Measurements from ENCODE around the gene VAMP8.
"Not testable (repeated sequence)": the region's sequence is repeated elsewhere in the genome, so short reads cannot be mapped to it uniquely, and the experiment has no call there.

VAMP8 gene

GRCh38 chr2:85584354-85584856 is 7.0 kb downstream of the VAMP8 start, which contains the start of gene VAMP5:
TSS of gene VAMP5 (plus strand) at chr2:85584431. CDS start at chr2:85584491, 60 bp downstream.
- Histone ChIP-seq H3K9ac (ENCODE audit: low read length) (no peak within 1 kb of the TSS), H3K36me3 (ENCODE audit: control insufficient read depth, low read depth, low read length) (no peaks in the 10 kb centered on the region), H3K4me3 (ENCODE audit: low read length) (peak within 1 kb of the TSS; percentile 52), H3K27ac (ENCODE audit: low read length) (no peak within 1 kb of the TSS), H3K9me3 (ENCODE audit: control insufficient read depth, low read depth, low read length) (no peaks in the 10 kb centered on the region), H3K4me1 (ENCODE audit: control insufficient read depth, low read depth, low read length) (peaks cover 8% of the 10 kb centered on the region), H3K27me3 (ENCODE audit: control insufficient read depth, insufficient read depth, low read length) (peaks cover 44% of the 10 kb centered on the region)

- Histone ChIP-seq H3K27me3 (ENCODE audit: control insufficient read depth, insufficient read depth, low read length) (peaks cover 46% of the 10 kb centered on the region), H3K4me3 (ENCODE audit: low read length) (peak overlapping the region; percentile 52), H3K9me3 (ENCODE audit: control insufficient read depth, low read depth, low read length) (no peaks in the 10 kb centered on the region), H3K9ac (ENCODE audit: low read length) (no peak overlapping the region), H3K4me1 (ENCODE audit: control insufficient read depth, low read depth, low read length) (peaks cover 4% of the 10 kb centered on the region), H3K27ac (ENCODE audit: low read length) (no peak overlapping the region), H3K36me3 (ENCODE audit: control insufficient read depth, low read depth, low read length) (no peaks in the 10 kb centered on the region)
Measured at GRCh38 chr2:85584857-85585780, 7.7 kb downstream of the VAMP8 start.

- H3K4me1 ChIP-seq (ENCODE audit: control insufficient read depth, low read depth, low read length) = peaks cover 4% of the 10 kb centered on the region
- peaks cover 52% of the 10 kb centered on the region for H3K27me3 ChIP-seq (ENCODE audit: control insufficient read depth, insufficient read depth, low read length)
- no peak overlapping the region for H3K4me3 ChIP-seq (ENCODE audit: low read length)
- no peaks in the 10 kb centered on the region for H3K9me3 ChIP-seq (ENCODE audit: control insufficient read depth, low read depth, low read length)
- no peaks in the 10 kb centered on the region for H3K36me3 ChIP-seq (ENCODE audit: control insufficient read depth, low read depth, low read length)
- no peak overlapping the region for H3K27ac ChIP-seq (ENCODE audit: low read length)
- H3K9ac ChIP-seq (ENCODE audit: low read length) = no peak overlapping the region
Measured at GRCh38 chr2:85585781-85586105, 8.4 kb downstream of the VAMP8 start.

GRCh38 chr2:85588236-85588635 is 10.8 kb downstream of the VAMP8 start:
- H3K27ac ChIP-seq (ENCODE audit: low read length) = no peak overlapping the region
- H3K4me3 ChIP-seq (ENCODE audit: low read length) = no peak overlapping the region
- H3K4me1 ChIP-seq (ENCODE audit: control insufficient read depth, low read depth, low read length) = peaks cover 4% of the 10 kb centered on the region
- peaks cover 45% of the 10 kb centered on the region for H3K27me3 ChIP-seq (ENCODE audit: control insufficient read depth, insufficient read depth, low read length)
- no peaks in the 10 kb centered on the region for H3K9me3 ChIP-seq (ENCODE audit: control insufficient read depth, low read depth, low read length)
- H3K36me3 ChIP-seq (ENCODE audit: control insufficient read depth, low read depth, low read length) = no peaks in the 10 kb centered on the region
- no peak overlapping the region for H3K9ac ChIP-seq (ENCODE audit: low read length)

GRCh38 chr2:85588645-85589044 is 11.3 kb downstream of the VAMP8 start:
- Histone ChIP-seq H3K4me1 (ENCODE audit: control insufficient read depth, low read depth, low read length) (peaks cover 4% of the 10 kb centered on the region), H3K36me3 (ENCODE audit: control insufficient read depth, low read depth, low read length) (no peaks in the 10 kb centered on the region), H3K9me3 (ENCODE audit: control insufficient read depth, low read depth, low read length) (no peaks in the 10 kb centered on the region), H3K27ac (ENCODE audit: low read length) (no peak overlapping the region), H3K27me3 (ENCODE audit: control insufficient read depth, insufficient read depth, low read length) (peaks cover 41% of the 10 kb centered on the region), H3K9ac (ENCODE audit: low read length) (no peak overlapping the region), H3K4me3 (ENCODE audit: low read length) (no peak overlapping the region)

GRCh38 chr2:85589181-85589580 is 11.8 kb downstream of the VAMP8 start:
- H3K4me3 ChIP-seq (ENCODE audit: low read length) = no peak overlapping the region
- no peak overlapping the region for H3K9ac ChIP-seq (ENCODE audit: low read length)
- H3K4me1 ChIP-seq (ENCODE audit: control insufficient read depth, low read depth, low read length) = peaks cover 4% of the 10 kb centered on the region

GRCh38 chr2:85589982-85590791 is 12.8 kb downstream of the VAMP8 start:
- H3K4me1 ChIP-seq (ENCODE audit: control insufficient read depth, low read depth, low read length) = no peaks in the 10 kb centered on the region
- no peaks in the 10 kb centered on the region for H3K9me3 ChIP-seq (ENCODE audit: control insufficient read depth, low read depth, low read length)
- peaks cover 26% of the 10 kb centered on the region for H3K27me3 ChIP-seq (ENCODE audit: control insufficient read depth, insufficient read depth, low read length)
- H3K4me3 ChIP-seq (ENCODE audit: low read length) = no peak overlapping the region
- no peak overlapping the region for H3K27ac ChIP-seq (ENCODE audit: low read length)
- H3K36me3 ChIP-seq (ENCODE audit: control insufficient read depth, low read depth, low read length) = no peaks in the 10 kb centered on the region
- H3K9ac ChIP-seq (ENCODE audit: low read length) = no peak overlapping the region

More at GRCh38 chr2:85589181-85589580, 11.8 kb downstream of the VAMP8 start:
- Histone ChIP-seq H3K27ac (ENCODE audit: low read length) (no peak overlapping the region), H3K27me3 (ENCODE audit: control insufficient read depth, insufficient read depth, low read length) (peaks cover 36% of the 10 kb centered on the region), H3K36me3 (ENCODE audit: control insufficient read depth, low read depth, low read length) (no peaks in the 10 kb centered on the region), H3K9me3 (ENCODE audit: control insufficient read depth, low read depth, low read length) (no peaks in the 10 kb centered on the region)

- Histone ChIP-seq H3K9ac (ENCODE audit: low read length) (no peak overlapping the region), H3K36me3 (ENCODE audit: control insufficient read depth, low read depth, low read length) (no peaks in the 10 kb centered on the region), H3K9me3 (ENCODE audit: control insufficient read depth, low read depth, low read length) (no peaks in the 10 kb centered on the region), H3K27ac (ENCODE audit: low read length) (no peak overlapping the region), H3K27me3 (ENCODE audit: control insufficient read depth, insufficient read depth, low read length) (peaks cover 18% of the 10 kb centered on the region), H3K4me3 (ENCODE audit: low read length) (no peak overlapping the region), H3K4me1 (ENCODE audit: control insufficient read depth, low read depth, low read length) (no peaks in the 10 kb centered on the region)
Measured at GRCh38 chr2:85590950-85591349, 13.6 kb downstream of the VAMP8 start.

- Histone ChIP-seq H3K36me3 (ENCODE audit: control insufficient read depth, low read depth, low read length) (no peaks in the 10 kb centered on the region), H3K4me3 (ENCODE audit: low read length) (no peak overlapping the region), H3K9me3 (ENCODE audit: control insufficient read depth, low read depth, low read length) (no peaks in the 10 kb centered on the region), H3K9ac (ENCODE audit: low read length) (no peak overlapping the region), H3K4me1 (ENCODE audit: control insufficient read depth, low read depth, low read length) (no peaks in the 10 kb centered on the region), H3K27ac (ENCODE audit: low read length) (no peak overlapping the region), H3K27me3 (ENCODE audit: control insufficient read depth, insufficient read depth, low read length) (peaks cover 13% of the 10 kb centered on the region)
Measured at GRCh38 chr2:85591563-85591962, 14.2 kb downstream of the VAMP8 start.

GRCh38 chr2:85592299-85592698 is 14.9 kb downstream of the VAMP8 start:
- not testable (repeated sequence) for H3K36me3 ChIP-seq (ENCODE audit: control insufficient read depth, low read depth, low read length); H3K4me3 ChIP-seq (ENCODE audit: low read length); H3K9ac ChIP-seq (ENCODE audit: low read length); H3K9me3 ChIP-seq (ENCODE audit: control insufficient read depth, low read depth, low read length); H3K4me1 ChIP-seq (ENCODE audit: control insufficient read depth, low read depth, low read length); H3K27ac ChIP-seq (ENCODE audit: low read length)
- peaks cover 13% of the 10 kb centered on the region for H3K27me3 ChIP-seq (ENCODE audit: control insufficient read depth, insufficient read depth, low read length)

GRCh38 chr2:85593023-85593422 is 15.6 kb downstream of the VAMP8 start:
- no peak overlapping the region for H3K4me3 ChIP-seq (ENCODE audit: low read length)
- no peak overlapping the region for H3K27ac ChIP-seq (ENCODE audit: low read length)
- H3K36me3 ChIP-seq (ENCODE audit: control insufficient read depth, low read depth, low read length) = peaks cover 8% of the 10 kb centered on the region
- no peak overlapping the region for H3K9ac ChIP-seq (ENCODE audit: low read length)
- no peaks in the 10 kb centered on the region for H3K4me1 ChIP-seq (ENCODE audit: control insufficient read depth, low read depth, low read length)
- H3K9me3 ChIP-seq (ENCODE audit: control insufficient read depth, low read depth, low read length) = no peaks in the 10 kb centered on the region
- peaks cover 13% of the 10 kb centered on the region for H3K27me3 ChIP-seq (ENCODE audit: control insufficient read depth, insufficient read depth, low read length)

All from iPS-18a (cell line).